Adipocyte (in vitro differentiated cells): ENCODE measurements around the gene FHOD3.

Experiments used
- DNase-seq: peaks from one replicate; pipeline ENCODE4 v3.0.0-alpha.2; 2015; ENCODE audit warnings: low read depth
- H3K27me3 ChIP-seq: replicated peaks from 2 replicates; pipeline ENCODE4 v1.7.0; 2013; ENCODE audit warnings: mild to moderate bottlenecking, low read length, moderate library complexity; ENCODE audit not compliant: control insufficient read depth, insufficient read depth
- H3K36me3 ChIP-seq: 2 replicates; pipeline ENCODE4 v1.7.0; 2013; ENCODE audit warnings: low read length, mild to moderate bottlenecking, moderate library complexity; ENCODE audit not compliant: control insufficient read depth, insufficient read depth, severe bottlenecking
- H3K4me1 ChIP-seq: 2 replicates; pipeline ENCODE4 v1.7.0; 2013; ENCODE audit warnings: mild to moderate bottlenecking, low read length, moderate library complexity; ENCODE audit not compliant: control insufficient read depth, insufficient read depth
- H3K4me3 ChIP-seq: 2 replicates; pipeline ENCODE4 v1.7.0; 2013; ENCODE audit warnings: mild to moderate bottlenecking, low read length, moderate library complexity
- H3K9ac ChIP-seq: 2 replicates; pipeline ENCODE4 v1.7.0; 2013; ENCODE audit warnings: mild to moderate bottlenecking, low read length, moderate library complexity
- H3K9me3 ChIP-seq: 2 replicates; pipeline ENCODE4 v1.7.0; 2013; ENCODE audit warnings: mild to moderate bottlenecking, low read length, moderate library complexity; ENCODE audit not compliant: control insufficient read depth

The FHOD3 gene

DNA sequence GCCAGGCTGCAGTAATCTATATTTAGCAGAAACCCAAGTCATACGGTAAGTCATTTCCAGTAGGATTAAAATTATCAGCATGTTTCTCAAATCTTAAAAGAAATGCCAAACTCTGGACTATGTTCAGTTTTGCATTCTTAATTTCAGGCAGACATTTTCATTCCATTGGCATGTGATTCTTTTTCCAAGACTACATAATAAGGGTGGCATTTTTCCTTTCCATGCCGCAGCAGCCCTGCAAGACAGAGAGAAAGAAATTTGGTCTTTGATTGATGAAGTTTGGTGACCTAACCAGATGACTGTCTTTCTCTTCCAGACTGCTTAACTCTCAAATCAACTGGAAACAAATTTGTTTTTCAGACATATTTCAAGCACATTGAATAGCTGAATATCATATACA, 118.1 kb downstream of the FHOD3 start:
- no peaks in the 10 kb centered on the region for H3K9me3 ChIP-seq
- DNase-seq = peak; percentile 48
- no peak overlapping the region for H3K4me3 ChIP-seq
- no peaks in the 10 kb centered on the region for H3K36me3 ChIP-seq
- H3K27me3 ChIP-seq = no peaks in the 10 kb centered on the region
- peaks cover 27% of the 10 kb centered on the region for H3K4me1 ChIP-seq
- peak overlapping the region; percentile 1 for H3K9ac ChIP-seq

DNA sequence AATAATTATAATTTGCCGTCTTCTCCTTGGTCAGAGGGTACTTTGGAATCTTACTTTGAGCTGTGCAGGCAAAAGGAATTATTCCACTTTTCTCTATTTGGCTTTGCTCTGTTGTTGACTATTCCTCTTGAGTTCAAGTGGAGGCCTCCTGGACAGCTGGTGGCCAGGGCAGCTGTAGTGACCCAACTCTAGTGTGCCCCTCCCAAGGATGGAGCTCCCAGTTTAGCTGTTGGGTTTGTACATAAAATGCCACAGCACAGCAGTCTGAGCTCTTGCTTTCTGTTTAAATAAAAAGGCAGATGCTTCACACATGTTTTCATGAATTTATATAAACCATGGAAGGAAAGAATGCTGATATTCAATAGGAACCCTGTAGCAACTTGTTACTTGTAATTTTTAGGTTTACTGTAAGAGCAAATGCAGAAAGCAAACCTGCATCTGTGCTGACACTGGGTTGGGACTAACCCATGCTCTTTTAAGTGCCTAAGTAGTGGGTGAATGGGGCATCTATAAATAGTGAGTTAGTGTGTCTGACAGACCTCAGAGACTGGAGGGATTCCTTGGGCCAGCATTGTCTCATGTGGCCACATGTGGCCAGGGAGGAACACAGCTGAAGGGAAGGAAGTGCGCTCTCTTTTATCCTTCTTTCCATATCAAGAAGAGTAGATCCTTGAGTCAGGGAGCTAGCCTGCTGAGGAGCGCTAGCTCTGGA, 121.8 kb downstream of the FHOD3 start:
- no peaks in the 10 kb centered on the region for H3K36me3 ChIP-seq
- DNase-seq = peak; percentile 80
- no peak overlapping the region for H3K4me3 ChIP-seq
- H3K27me3 ChIP-seq = no peaks in the 10 kb centered on the region
- no peak overlapping the region for H3K9ac ChIP-seq
- peaks cover 39% of the 10 kb centered on the region for H3K4me1 ChIP-seq
- no peaks in the 10 kb centered on the region for H3K9me3 ChIP-seq

DNA sequence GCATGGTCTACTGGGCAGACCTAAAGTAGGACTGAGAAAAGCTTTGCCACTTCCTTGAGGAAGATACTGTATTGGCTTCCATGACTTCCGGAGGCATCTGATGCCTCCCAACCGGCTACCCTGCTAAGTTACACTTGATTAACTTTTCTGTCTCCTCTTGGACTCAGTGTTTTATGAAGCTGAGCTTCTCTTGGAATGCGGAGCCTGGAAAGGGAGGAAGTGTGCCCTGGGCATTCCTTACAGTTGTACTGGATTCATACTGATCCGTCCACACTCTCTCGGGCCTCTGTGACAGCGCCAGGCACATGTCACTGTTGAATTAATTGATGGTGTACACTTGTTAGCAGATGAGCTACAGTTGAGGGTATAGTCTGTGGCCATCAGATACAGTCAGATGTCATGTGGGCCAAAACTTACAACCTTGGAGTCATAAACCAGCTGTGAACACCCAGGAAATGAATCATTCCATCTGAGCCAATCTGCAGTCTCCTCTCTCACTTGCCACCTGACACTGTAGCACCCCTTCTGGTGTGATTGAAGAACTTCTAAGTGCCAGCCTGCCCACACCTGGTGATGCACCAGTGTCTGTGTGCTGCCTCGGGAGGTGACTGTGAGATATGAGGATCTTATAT, 122.5 kb downstream of the FHOD3 start:
- Histone ChIP-seq H3K27me3 (no peaks in the 10 kb centered on the region), H3K9me3 (no peaks in the 10 kb centered on the region), H3K9ac (no peak overlapping the region), H3K4me3 (no peak overlapping the region), H3K36me3 (no peaks in the 10 kb centered on the region), H3K4me1 (peaks cover 39% of the 10 kb centered on the region)
- DNase-seq = no peak

DNA sequence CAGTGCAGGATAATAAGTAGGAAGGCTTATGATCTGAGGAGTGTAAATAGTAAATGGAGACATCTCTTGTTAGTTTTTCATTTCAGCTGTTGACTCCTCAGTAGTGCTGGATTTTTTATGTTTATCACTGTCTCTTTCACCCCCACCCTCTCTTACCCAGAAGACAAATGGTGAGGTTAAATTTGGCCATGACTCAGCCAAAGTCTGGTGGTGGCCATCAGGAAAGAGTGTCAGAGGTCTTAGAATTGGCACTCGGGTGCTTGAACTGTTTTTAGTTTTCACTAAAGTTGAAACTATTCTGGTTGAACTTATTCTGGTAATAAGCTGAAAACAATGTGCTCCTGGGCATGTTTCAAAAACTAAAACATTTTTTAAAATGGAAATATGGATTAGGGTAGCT, 123.3 kb downstream of the FHOD3 start:
- DNase-seq = no peak
- H3K36me3 ChIP-seq = no peaks in the 10 kb centered on the region
- H3K27me3 ChIP-seq = no peaks in the 10 kb centered on the region
- no peak overlapping the region for H3K9ac ChIP-seq
- H3K4me1 ChIP-seq = peaks cover 32% of the 10 kb centered on the region
- peak overlapping the region; percentile 8 for H3K4me3 ChIP-seq
- no peaks in the 10 kb centered on the region for H3K9me3 ChIP-seq

DNA sequence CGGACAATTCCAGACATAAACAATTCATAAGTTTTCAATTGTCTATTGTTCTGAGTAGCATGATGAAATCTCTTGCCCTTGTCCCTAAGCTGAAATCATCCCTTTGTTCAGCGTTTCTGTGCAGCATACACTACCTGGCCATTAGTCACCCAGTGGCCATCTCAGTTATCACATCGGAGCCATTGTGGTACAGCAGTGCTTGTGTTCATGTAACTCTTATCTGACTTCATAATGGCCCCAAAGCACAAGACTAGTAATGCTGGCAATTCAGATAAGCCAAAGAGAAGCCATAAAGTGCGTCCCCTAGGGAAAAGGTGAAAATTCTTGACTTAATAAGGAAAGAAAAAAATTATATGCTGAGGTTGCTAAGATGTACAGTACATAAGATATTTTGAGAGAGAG, 127.2 kb downstream of the FHOD3 start:
- DNase-seq = no peak
- Histone ChIP-seq H3K4me1 (peaks cover 20% of the 10 kb centered on the region), H3K4me3 (no peak overlapping the region), H3K9ac (no peak overlapping the region), H3K36me3 (no peaks in the 10 kb centered on the region), H3K9me3 (no peaks in the 10 kb centered on the region), H3K27me3 (no peaks in the 10 kb centered on the region)

DNA sequence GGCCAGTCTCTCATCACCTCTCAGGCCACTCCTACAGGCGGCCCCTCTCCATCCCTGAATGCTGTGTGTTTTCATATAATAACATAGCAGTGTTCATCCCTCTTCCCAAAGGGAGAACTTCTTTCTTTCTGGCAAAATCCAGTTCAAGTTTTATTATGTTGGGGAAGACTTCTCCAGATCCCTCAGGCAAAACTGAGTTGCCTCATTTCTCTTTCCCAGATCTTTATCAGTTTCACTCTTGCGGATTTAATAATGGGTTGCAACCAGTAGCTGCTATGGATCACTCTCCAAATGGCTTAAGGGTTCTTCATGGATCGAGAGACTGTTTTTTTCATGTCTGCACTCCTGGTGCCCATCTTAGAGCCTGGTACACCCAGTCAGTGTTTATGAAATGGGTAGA, 129.9 kb downstream of the FHOD3 start:
- no peak overlapping the region for H3K4me3 ChIP-seq
- no peaks in the 10 kb centered on the region for H3K4me1 ChIP-seq
- no peaks in the 10 kb centered on the region for H3K9me3 ChIP-seq
- no peaks in the 10 kb centered on the region for H3K36me3 ChIP-seq
- H3K27me3 ChIP-seq = no peaks in the 10 kb centered on the region
- no peak overlapping the region for H3K9ac ChIP-seq
- DNase-seq = no peak

DNA sequence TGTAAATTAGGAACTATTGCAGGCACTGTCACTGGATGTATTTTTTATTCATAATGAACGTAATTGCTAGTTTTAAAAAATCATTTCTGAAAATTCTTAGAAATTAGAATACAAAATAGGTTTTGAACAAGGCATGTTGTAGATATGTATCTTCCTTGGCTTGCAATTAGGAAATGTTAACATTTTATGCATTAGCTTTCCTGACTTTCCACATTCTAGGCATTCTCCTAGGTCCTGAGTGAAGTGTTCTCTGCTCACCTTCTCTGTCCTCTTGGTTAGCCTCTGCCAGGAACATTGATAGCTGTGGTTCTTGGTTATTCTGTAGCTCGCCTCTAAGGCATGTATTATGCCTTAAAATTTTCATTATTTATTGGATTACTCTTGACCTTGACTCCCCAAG, 130.3 kb downstream of the FHOD3 start:
- Histone ChIP-seq H3K4me1 (no peaks in the 10 kb centered on the region), H3K36me3 (no peaks in the 10 kb centered on the region), H3K27me3 (no peaks in the 10 kb centered on the region)

DNA sequence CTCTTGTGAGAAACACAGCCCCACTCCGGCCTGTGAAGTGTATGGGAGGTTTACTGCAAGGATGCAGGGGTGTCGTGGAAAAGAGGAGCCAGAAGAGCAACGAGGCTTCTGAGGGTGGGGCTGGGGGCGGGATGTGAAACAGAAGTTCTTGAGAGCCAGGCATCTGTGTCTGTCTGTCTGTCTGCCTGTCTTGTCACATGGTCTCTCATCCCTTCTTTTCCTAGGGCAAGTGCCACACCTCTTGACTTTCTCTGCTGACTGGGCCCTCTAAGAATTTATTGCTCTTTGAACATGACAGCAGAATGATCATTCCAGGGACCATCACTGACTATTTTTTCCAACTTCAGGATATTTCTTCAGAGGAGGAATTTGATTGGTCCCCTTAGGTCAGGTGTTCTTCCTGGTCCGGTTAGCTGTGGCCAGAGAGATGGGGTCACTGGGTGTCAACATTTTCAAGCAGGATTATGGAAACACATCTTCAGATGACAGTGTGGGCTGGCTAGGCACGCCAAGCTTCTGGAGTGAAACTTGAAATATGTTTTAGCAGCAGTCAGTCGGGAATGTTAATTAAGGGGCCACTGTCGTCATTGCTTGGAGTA, 131.0 kb downstream of the FHOD3 start:
- no peak overlapping the region for H3K9ac ChIP-seq
- no peaks in the 10 kb centered on the region for H3K27me3 ChIP-seq
- H3K4me3 ChIP-seq = no peak overlapping the region
- H3K4me1 ChIP-seq = no peaks in the 10 kb centered on the region
- no peaks in the 10 kb centered on the region for H3K9me3 ChIP-seq
- DNase-seq = no peak
- H3K36me3 ChIP-seq = no peaks in the 10 kb centered on the region

More for the DNA sequence above, 130.3 kb downstream of the FHOD3 start:
- Histone ChIP-seq H3K4me3 (no peak overlapping the region), H3K9ac (no peak overlapping the region), H3K9me3 (no peaks in the 10 kb centered on the region)
- DNase-seq = no peak

DNA sequence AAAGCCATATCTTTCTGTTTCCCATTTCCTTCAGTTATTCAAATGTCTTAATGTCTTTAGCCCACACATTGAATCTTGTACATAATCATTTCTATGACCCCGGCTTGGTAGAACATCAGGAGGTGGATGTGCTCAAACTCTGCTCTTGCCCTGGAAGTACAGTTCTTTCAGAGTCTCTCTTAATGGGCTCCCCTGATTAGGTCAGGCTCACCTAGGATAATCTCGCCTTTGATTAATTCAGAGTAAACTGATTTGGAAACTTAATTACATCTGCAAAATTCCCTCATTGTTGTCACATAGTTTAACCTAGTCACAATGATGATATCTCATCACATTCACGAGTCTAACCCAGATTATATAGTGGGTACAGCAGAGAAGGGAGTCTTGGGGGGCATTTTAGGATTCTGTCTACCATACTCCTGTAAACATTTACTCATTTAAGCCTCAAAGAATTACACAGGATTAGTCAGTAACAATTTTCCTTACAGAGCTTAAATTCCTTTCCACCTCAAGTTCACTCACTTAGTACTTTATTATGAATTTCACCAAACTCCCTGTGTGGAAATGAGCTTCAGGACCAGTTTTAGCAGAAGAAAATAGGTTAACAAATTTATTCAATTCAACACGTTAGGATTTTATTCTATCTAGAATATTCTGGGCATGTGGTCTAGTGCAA, 135.5 kb downstream of the FHOD3 start:
- H3K9ac ChIP-seq = no peak overlapping the region
- no peaks in the 10 kb centered on the region for H3K9me3 ChIP-seq
- H3K4me3 ChIP-seq = no peak overlapping the region
- H3K36me3 ChIP-seq = no peaks in the 10 kb centered on the region
- no peaks in the 10 kb centered on the region for H3K27me3 ChIP-seq
- H3K4me1 ChIP-seq = peaks cover 3% of the 10 kb centered on the region
- DNase-seq = no peak

DNA sequence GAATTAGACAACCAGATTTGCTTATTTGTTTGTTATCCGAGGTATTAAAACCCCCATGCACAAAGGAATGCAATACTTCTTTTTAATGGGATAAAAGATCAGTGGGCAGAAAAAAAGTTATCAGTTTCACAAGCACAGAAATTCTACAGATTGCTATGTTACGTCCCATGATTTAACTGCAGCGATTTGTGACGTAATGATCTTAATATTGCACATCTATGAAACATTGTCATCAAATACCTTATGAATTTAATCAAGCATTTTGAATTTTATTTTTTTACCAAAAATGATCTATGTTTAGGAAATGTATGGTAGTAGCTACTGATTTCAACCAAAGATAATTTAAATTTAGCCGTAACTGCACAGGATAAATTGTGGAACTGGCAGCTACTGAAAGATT, 138.9 kb downstream of the FHOD3 start:
- Histone ChIP-seq H3K27me3 (no peaks in the 10 kb centered on the region), H3K4me1 (peaks cover 36% of the 10 kb centered on the region), H3K9me3 (no peaks in the 10 kb centered on the region), H3K36me3 (no peaks in the 10 kb centered on the region), H3K9ac (no peak overlapping the region), H3K4me3 (no peak overlapping the region)
- no peak for DNase-seq

DNA sequence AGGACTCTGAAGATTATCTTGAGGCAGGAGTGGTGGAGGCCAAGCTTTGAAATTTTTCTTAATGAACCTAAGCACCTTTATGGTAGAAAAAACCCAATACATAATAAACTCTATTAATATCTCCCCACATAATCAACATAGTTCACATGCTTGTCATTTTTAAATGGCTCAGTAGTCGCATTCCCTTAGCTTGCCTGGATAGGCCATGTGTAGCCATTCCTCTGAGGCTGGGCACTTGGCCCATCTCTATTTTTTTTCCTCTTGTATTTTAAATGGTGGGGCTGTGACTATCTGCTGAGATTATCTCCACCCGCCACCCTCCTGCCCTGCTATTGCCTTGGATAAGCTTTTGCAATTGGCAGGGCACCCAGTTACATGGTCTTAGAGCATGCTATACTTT, 143.1 kb downstream of the FHOD3 start:
- no peaks in the 10 kb centered on the region for H3K27me3 ChIP-seq
- peak; percentile 47 for DNase-seq
- no peaks in the 10 kb centered on the region for H3K36me3 ChIP-seq
- H3K9ac ChIP-seq = peak overlapping the region; percentile 76
- H3K4me3 ChIP-seq = peak overlapping the region; percentile 64
- peaks cover 50% of the 10 kb centered on the region for H3K4me1 ChIP-seq
- H3K9me3 ChIP-seq = no peaks in the 10 kb centered on the region
